Suprapubic skin (tissue), 4 donors: ENCODE measurements around the gene CEP41. TPM values are rescaled to one million over a fixed set of nuclear protein-coding genes. Genes with fewer than 3 reads are reported as not detected.

Experiments used
- DNase-seq, 2 donors: peaks; one replicate each; pipeline ENCODE4 v3.0.0-alpha.2; 2019; ENCODE audit warnings: low spot score in 2 of 2
- H3K27ac ChIP-seq: fragments of 200-600 bp; sonication (generic); one replicate; pipeline ENCODE4 v1.5.1; 2019
- H3K27me3 ChIP-seq: fragments of 200-600 bp; sonication (generic); one replicate; pipeline ENCODE4 v1.5.1; 2019
- H3K36me3 ChIP-seq: fragments of 200-600 bp; sonication (generic); one replicate; pipeline ENCODE4 v1.5.1; 2019
- H3K4me1 ChIP-seq: fragments of 200-600 bp; sonication (generic); one replicate; pipeline ENCODE4 v1.5.1; 2019
- H3K4me3 ChIP-seq: fragments of 200-600 bp; sonication (generic); one replicate; pipeline ENCODE4 v1.5.1; 2019; ENCODE audit warnings: mild to moderate bottlenecking
- H3K9me3 ChIP-seq: fragments of 200-600 bp; sonication (generic); one replicate; pipeline ENCODE4 v1.5.1; 2019
- CTCF ChIP-seq, 2 donors: fragments of 200-600 bp in 1 of 2; fragments of 450-650 bp in 1 of 2; sonication (generic) in 1 of 2; IDR thresholded peaks; one replicate each; pipeline ENCODE4 v1.5.1; 2016 to 2019; ENCODE audit warnings: antibody characterized with exemption in 2 of 2, mild to moderate bottlenecking in 1 of 2, moderate library complexity in 1 of 2
- EP300 ChIP-seq: sonication (generic); formaldehyde crosslinking; IDR thresholded peaks from one replicate; pipeline ENCODE4 v1.6.1; 2017; ENCODE audit warnings: antibody characterized with exemption
- POLR2A ChIP-seq, 2 donors: fragments of 450-650 bp; IDR thresholded peaks; one replicate each; pipeline ENCODE4 v1.6.1; 2017; ENCODE audit warnings: antibody characterized with exemption in 2 of 2, mild to moderate bottlenecking in 2 of 2, moderate library complexity in 2 of 2
- POLR2AphosphoS5 ChIP-seq, 3 donors: sonication (generic); formaldehyde crosslinking; IDR thresholded peaks; one replicate each; pipeline ENCODE4 v1.6.1; 2017; ENCODE audit warnings: antibody characterized with exemption in 3 of 3
- WGBS: methylation state at CpG from one replicate; pipeline ENCODE4 v1.1.5; 2018; 5-methylcytosine and 5-hydroxymethylcytosine counted together
- total RNA-seq, 4 donors: library from RNA; depleted of rRNA; stranded (reverse); fragments of >200 nt; gene quantifications; one replicate each; pipeline ENCODE4 v1.1.0, GENCODE V29; 2016

Gene CEP41
- total RNA-seq, 4 donors from 2014 or later, result 1.1 to 4.6 (median 4.2) TPM

DNA sequence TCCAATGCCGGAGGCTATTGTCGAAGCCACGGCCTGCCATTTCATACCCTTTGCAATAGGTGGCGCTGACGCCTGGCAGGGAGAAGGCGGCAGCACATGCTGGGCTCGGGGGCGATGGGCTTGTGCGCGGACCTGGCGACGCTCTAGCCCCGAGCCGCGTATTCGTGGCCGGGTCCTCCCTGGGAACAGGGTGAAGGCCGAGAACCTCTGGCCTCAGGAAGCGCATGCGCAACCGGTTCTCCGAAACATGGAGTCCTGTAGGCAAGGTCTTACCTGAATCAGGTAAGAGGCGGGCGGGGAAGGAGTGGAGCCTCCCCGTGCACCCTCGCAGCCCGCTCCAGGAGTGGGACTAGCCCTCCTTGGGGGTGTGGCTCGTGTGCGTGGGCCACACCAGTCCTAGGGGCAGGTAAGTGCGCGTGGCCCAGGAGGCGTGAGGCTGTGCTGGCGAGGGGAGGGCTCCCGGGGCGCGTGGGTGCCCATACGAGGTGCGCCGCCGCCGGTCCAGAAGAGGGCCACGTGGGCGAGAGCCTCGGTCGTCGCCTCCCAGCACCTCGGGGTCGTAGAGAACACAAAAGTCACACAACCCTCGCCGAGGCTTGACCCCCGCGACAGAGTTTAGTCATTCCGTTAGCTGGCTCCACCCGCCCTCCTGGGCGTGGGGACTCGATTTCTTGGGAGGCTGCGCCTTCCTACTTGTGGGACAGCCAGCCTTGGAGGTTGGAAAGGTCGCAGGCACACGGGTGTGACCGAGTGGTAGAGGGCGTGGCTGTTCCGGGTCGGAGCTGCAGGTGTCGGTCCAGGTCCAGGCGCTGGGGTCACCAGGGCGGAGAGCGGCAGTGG lies 45.5 kb upstream of the CEP41 start:
- peak overlapping the region; percentile 49 for H3K4me3 ChIP-seq
- H3K27me3 ChIP-seq, result peaks cover 5% of the 10 kb centered on the region
- H3K27ac ChIP-seq, result no peak overlapping the region
- peaks cover 7% of the 10 kb centered on the region for H3K4me1 ChIP-seq
- no peaks in the 10 kb centered on the region for H3K36me3 ChIP-seq
- no peaks in the 10 kb centered on the region for H3K9me3 ChIP-seq
- DNase-seq, result peak in 1 of 2 donors; percentile 68
- WGBS, result 22% methylated on average over 43 of the region's 67 CpGs
- TF ChIP-seq EP300 (no peak), POLR2AphosphoS5 (IDR thresholded peaks at IDR 0.05) (no peak), CTCF (IDR thresholded peaks at IDR 0.05) (peak; percentile 35 to 71), POLR2A (IDR thresholded peaks at IDR 0.05) (no peak)

GRCh38 chr7:130485734-130486113 lies 44.9 kb upstream of the CEP41 start:
- Histone ChIP-seq H3K9me3 (no peaks in the 10 kb centered on the region), H3K4me1 (peaks cover 6% of the 10 kb centered on the region), H3K27me3 (peaks cover 5% of the 10 kb centered on the region), H3K4me3 (peak overlapping the region; percentile 49), H3K27ac (no peak overlapping the region), H3K36me3 (no peaks in the 10 kb centered on the region)
- no peak for TF ChIP-seq POLR2AphosphoS5 (IDR thresholded peaks at IDR 0.05)
- TF ChIP-seq POLR2A (IDR thresholded peaks at IDR 0.05), result no peak
- TF ChIP-seq EP300, result no peak
- TF ChIP-seq CTCF (IDR thresholded peaks at IDR 0.05), result no peak
- no peak for DNase-seq
- WGBS, result 78% methylated on average over 11 of the region's 11 CpGs

GRCh38 chr7:130483031-130483430 lies 42.2 kb upstream of the CEP41 start:
- no peaks in the 10 kb centered on the region for H3K9me3 ChIP-seq

GRCh38 chr7:130481898-130482297 lies 41.1 kb upstream of the CEP41 start:
- WGBS, result 82% methylated on average over 1 of the region's 1 CpG
- TF ChIP-seq CTCF (IDR thresholded peaks at IDR 0.05) (no peak), POLR2AphosphoS5 (IDR thresholded peaks at IDR 0.05) (no peak), EP300 (no peak), POLR2A (IDR thresholded peaks at IDR 0.05) (no peak)
- no peaks in the 10 kb centered on the region for H3K9me3 ChIP-seq
- H3K36me3 ChIP-seq, result no peaks in the 10 kb centered on the region
- H3K27me3 ChIP-seq, result peaks cover 5% of the 10 kb centered on the region
- no peak overlapping the region for H3K4me3 ChIP-seq
- H3K27ac ChIP-seq, result no peak overlapping the region
- peaks cover 6% of the 10 kb centered on the region for H3K4me1 ChIP-seq
- DNase-seq, result no peak

More at GRCh38 chr7:130483031-130483430, 42.2 kb upstream of the CEP41 start:
- peaks cover 5% of the 10 kb centered on the region for H3K27me3 ChIP-seq
- no peak overlapping the region for H3K4me3 ChIP-seq
- no peaks in the 10 kb centered on the region for H3K36me3 ChIP-seq
- WGBS, result 87% methylated on average over 3 of the region's 3 CpGs
- peaks cover 6% of the 10 kb centered on the region for H3K4me1 ChIP-seq
- H3K27ac ChIP-seq, result no peak overlapping the region
- TF ChIP-seq EP300 (no peak), POLR2AphosphoS5 (IDR thresholded peaks at IDR 0.05) (no peak), CTCF (IDR thresholded peaks at IDR 0.05) (no peak)
- no peak for DNase-seq

GRCh38 chr7:130479716-130480400 lies 39.0 kb upstream of the CEP41 start:
- Histone ChIP-seq H3K4me1 (no peaks in the 10 kb centered on the region), H3K27me3 (peaks cover 5% of the 10 kb centered on the region), H3K27ac (no peak overlapping the region), H3K36me3 (no peaks in the 10 kb centered on the region), H3K4me3 (no peak overlapping the region), H3K9me3 (no peaks in the 10 kb centered on the region)
- WGBS, result 76% methylated on average over 1 of the region's 1 CpG
- TF ChIP-seq CTCF (IDR thresholded peaks at IDR 0.05) (no peak), POLR2AphosphoS5 (IDR thresholded peaks at IDR 0.05) (no peak), EP300 (no peak), POLR2A (IDR thresholded peaks at IDR 0.05) (no peak)
- no peak for DNase-seq
